ENCODE data around the gene SPEM1. TPM values are rescaled to one million over a fixed set of nuclear protein-coding genes. Genes with fewer than 3 reads are reported as not detected.

SPEM1 gene
- total and polyA plus RNA-seq, 2 of the 13 experiments (the other 11 are each of a cell fraction or from before 2014, with no cell fraction given): not detected

- FAIRE-seq: no peak
- Histone ChIP-seq H3K27me3 (ENCODE audit: control insufficient read depth in 1 of 2, insufficient read depth in 2 of 2, low read length in 2 of 2) (peaks cover 0 to 2% of the 10 kb centered on the region in 2 experiments; a peak in 2 of 5 replicates), H3K36me3 (replicated peaks in 1 of 2; ENCODE audit: control insufficient read depth in 1 of 2, insufficient read depth in 2 of 2, low read length in 2 of 2) (no peaks in the 10 kb centered on the region), H3K9me3 (ENCODE audit: low read length) (no peaks in the 10 kb centered on the region), H3K4me3 (replicated peaks in 1 of 3; ENCODE audit: insufficient read depth in 1 of 3, low read depth in 2 of 3, low read length in 3 of 3) (peak overlapping the region; percentile 62 to 75 (median 72)), H3K9ac (ENCODE audit: insufficient read depth, low read depth, low read length) (peak overlapping the region; percentile 58), H3K4me2 (ENCODE audit: low read depth, low read length) (peak overlapping the region; percentile 85), H4K20me1 (ENCODE audit: insufficient read depth, low read length) (no peaks in the 10 kb centered on the region), H3K27ac (ENCODE audit: extremely low read length, insufficient read depth, low read length) (peak overlapping the region; percentile 13), H3K4me1 (ENCODE audit: insufficient read depth, low read length) (peaks cover 30% of the 10 kb centered on the region), H3K79me2 (ENCODE audit: insufficient read depth, low read length) (no peaks in the 10 kb centered on the region), H2AFZ (ENCODE audit: low read length) (no peak overlapping the region)
- peak; percentile 29 for ATAC-seq
- DNase-seq (ENCODE audit: low spot score): no peak
- 56% methylated on average over 31 of the region's 49 CpGs for WGBS (ENCODE audit: low lambda C conversion rate)
- ChIA-PET CTCF (ENCODE audit: low intra/inter-chr PET ratio, low total read pairs) (interaction anchor here (0.7 to 2.1 kb wide), 2 partner anchors 68 to 80 kb away, joined by 3 to 11 read pairs; no protein-coding TSS in a partner anchor), POLR2A (interaction anchor here (1.0 to 3.8 kb wide), 11 partner anchors 10 to 252 kb away, joined by 3 to 52 read pairs (median 4); partner anchors contain the start of genes CHRNB1, MPDU1, POLR2A and SLC35G6)
- BruUV-seq (replicated peaks): TSS peak; percentile 85
- in situ Hi-C loops (cut with HindIII; ENCODE audit: extremely low pct_ligation_motif_present, low pct_unique_long_range_greater_than_20kb) (loop anchor here (5.0 kb wide), 2 partner anchors 41 to 79 kb away; partner anchors contain the start of genes TMEM95 and ZBTB4), intact Hi-C loops (cut with micrococcal nuclease; ENCODE audit: unreplicated experiment) (loop anchor here (1.0 to 2.0 kb wide), 2 partner anchors 32 to 75 kb away; partner anchors contain the start of gene TMEM256)
- no peak for TF ChIP-seq ZNF672 (CRISPR knock-in tag; IDR thresholded peaks at IDR 0.05)
- no peak; the same call in 1 of the 2 replicates for TF ChIP-seq ZNF574 (CRISPR knock-in tag; IDR thresholded peaks at IDR 0.05)
- TF ChIP-seq CEBPZ (IDR thresholded peaks at IDR 0.05; ENCODE audit: low read length): no peak
- 0 out of 2 replicates have a peak, but pooled peaks have one; percentile 45 for TF ChIP-seq RBFOX2 (IDR thresholded peaks at IDR 0.05; ENCODE audit: low read depth, low read length)
- TF ChIP-seq HOXD1 (CRISPR knock-in tag; IDR thresholded peaks at IDR 0.05): 0 out of 2 replicates have a peak, but pooled peaks have one; percentile 7
- TF ChIP-seq ZBTB10 (CRISPR knock-in tag; IDR thresholded peaks at IDR 0.05; ENCODE audit: borderline replicate concordance): no peak
- TF ChIP-seq ZFX (CRISPR knock-in tag; IDR thresholded peaks at IDR 0.05; ENCODE audit: low read depth): peak; percentile 13; the same call in 1 of the 2 replicates
- TF ChIP-seq SKIL (CRISPR knock-in tag; IDR thresholded peaks at IDR 0.05; ENCODE audit: borderline replicate concordance): no peak
- 0 out of 2 replicates have a peak, but pooled peaks have one; percentile 33 for TF ChIP-seq ZNF563 (CRISPR knock-in tag; IDR thresholded peaks at IDR 0.05)
Measured at GRCh38 chr17:7435676-7436555, 15.8 kb downstream of the SPEM1 start.
